MM.1S (cell line): ENCODE measurements around the gene LTB4R.

ENCODE experiments used
- EZH2phosphoT487 ChIP-seq: fragments of 300-600 bp; sonication (generic); IDR thresholded peaks from 2 replicates; pipeline ENCODE4 v1.6.1; 2018; ENCODE audit warnings: antibody characterized with exemption, low read length
- TF ChIP-seq, protein P1 (sequence below): fragments of 300-600 bp; sonication (generic); IDR thresholded peaks from 2 replicates; pipeline ENCODE4 v1.5.1; 2016; ENCODE audit warnings: antibody characterized with exemption, low read length, mixed read lengths

- TF ChIP-seq, protein P1, sequence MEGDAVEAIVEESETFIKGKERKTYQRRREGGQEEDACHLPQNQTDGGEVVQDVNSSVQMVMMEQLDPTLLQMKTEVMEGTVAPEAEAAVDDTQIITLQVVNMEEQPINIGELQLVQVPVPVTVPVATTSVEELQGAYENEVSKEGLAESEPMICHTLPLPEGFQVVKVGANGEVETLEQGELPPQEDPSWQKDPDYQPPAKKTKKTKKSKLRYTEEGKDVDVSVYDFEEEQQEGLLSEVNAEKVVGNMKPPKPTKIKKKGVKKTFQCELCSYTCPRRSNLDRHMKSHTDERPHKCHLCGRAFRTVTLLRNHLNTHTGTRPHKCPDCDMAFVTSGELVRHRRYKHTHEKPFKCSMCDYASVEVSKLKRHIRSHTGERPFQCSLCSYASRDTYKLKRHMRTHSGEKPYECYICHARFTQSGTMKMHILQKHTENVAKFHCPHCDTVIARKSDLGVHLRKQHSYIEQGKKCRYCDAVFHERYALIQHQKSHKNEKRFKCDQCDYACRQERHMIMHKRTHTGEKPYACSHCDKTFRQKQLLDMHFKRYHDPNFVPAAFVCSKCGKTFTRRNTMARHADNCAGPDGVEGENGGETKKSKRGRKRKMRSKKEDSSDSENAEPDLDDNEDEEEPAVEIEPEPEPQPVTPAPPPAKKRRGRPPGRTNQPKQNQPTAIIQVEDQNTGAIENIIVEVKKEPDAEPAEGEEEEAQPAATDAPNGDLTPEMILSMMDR, result no peak
- no peak for TF ChIP-seq EZH2phosphoT487
Measured at GRCh38 chr14:24261969-24262327, 49.4 kb upstream of the LTB4R start.
